Measurements from ENCODE around the gene PARN. TPM values are rescaled to one million over a fixed set of nuclear protein-coding genes. Genes with fewer than 3 reads are reported as not detected.

Gene PARN
- total RNA-seq, 4 donors from 2014 or later, result 69.8 to 214 (median 120) TPM

- Histone ChIP-seq H3K9me3 (no peaks in the 10 kb centered on the region), H3K36me3 (peaks cover 17 to 21% of the 10 kb centered on the region in 2 donors), H3K27ac (peak overlapping the region in 2 of 3 donors; percentile 89 to 92), H3K27me3 (no peaks in the 10 kb centered on the region), H3K4me3 (replicated peaks in 1 of 3) (peak overlapping the region in 2 of 3 donors; percentile 73 to 82), H3K4me1 (peaks cover 18 to 30% of the 10 kb centered on the region in 2 donors)
- 49 to 55% methylated on average over 12 of the region's 12 CpGs for WGBS, 2 donors
- TF ChIP-seq, protein P1, sequence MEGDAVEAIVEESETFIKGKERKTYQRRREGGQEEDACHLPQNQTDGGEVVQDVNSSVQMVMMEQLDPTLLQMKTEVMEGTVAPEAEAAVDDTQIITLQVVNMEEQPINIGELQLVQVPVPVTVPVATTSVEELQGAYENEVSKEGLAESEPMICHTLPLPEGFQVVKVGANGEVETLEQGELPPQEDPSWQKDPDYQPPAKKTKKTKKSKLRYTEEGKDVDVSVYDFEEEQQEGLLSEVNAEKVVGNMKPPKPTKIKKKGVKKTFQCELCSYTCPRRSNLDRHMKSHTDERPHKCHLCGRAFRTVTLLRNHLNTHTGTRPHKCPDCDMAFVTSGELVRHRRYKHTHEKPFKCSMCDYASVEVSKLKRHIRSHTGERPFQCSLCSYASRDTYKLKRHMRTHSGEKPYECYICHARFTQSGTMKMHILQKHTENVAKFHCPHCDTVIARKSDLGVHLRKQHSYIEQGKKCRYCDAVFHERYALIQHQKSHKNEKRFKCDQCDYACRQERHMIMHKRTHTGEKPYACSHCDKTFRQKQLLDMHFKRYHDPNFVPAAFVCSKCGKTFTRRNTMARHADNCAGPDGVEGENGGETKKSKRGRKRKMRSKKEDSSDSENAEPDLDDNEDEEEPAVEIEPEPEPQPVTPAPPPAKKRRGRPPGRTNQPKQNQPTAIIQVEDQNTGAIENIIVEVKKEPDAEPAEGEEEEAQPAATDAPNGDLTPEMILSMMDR (IDR thresholded peaks at IDR 0.05), result no peak
- TF ChIP-seq POLR2A (IDR thresholded peaks at IDR 0.05), result no peak
- intact Hi-C loops (cut with DNase I), result no loop called here
- DNase-seq, result peak in 1 of 2 donors; percentile 5
Measured at GRCh38 chr16:14628806-14629611, 1.1 kb downstream of the PARN start.

- H3K36me3 ChIP-seq, result peaks cover 27 to 30% of the 10 kb centered on the region in 2 donors
- no peak overlapping the region for H3K27ac ChIP-seq
- H3K9me3 ChIP-seq, result no peaks in the 10 kb centered on the region
- intact Hi-C loops (cut with DNase I), result no loop called here
- no peak for TF ChIP-seq POLR2A (IDR thresholded peaks at IDR 0.05)
- TF ChIP-seq, protein P1 (IDR thresholded peaks at IDR 0.05), result no peak
- no peak overlapping the region for H3K4me3 ChIP-seq (replicated peaks in 1 of 3)
- no peak for DNase-seq
- WGBS, 2 donors, result 93 to 96% methylated on average over 4 of the region's 4 CpGs
- peaks cover 12 to 23% of the 10 kb centered on the region in 2 donors for H3K4me1 ChIP-seq
- H3K27me3 ChIP-seq, result no peaks in the 10 kb centered on the region
Measured at GRCh38 chr16:14627078-14627477, 3.0 kb downstream of the PARN start.

- no peak for DNase-seq
- WGBS, 2 donors, result 92 to 94% methylated on average over 7 of the region's 7 CpGs
Measured at GRCh38 chr16:14618566-14618965, 11.5 kb downstream of the PARN start.

GRCh38 chr16:14616280-14616679 lies 13.8 kb downstream of the PARN start:
- Histone ChIP-seq H3K9me3 (no peaks in the 10 kb centered on the region), H3K36me3 (peaks cover 19 to 20% of the 10 kb centered on the region in 2 donors), H3K4me3 (replicated peaks in 1 of 3) (no peak overlapping the region), H3K4me1 (no peaks in the 10 kb centered on the region), H3K27me3 (no peaks in the 10 kb centered on the region), H3K27ac (no peak overlapping the region)
- 81 to 97% methylated on average over 4 of the region's 4 CpGs for WGBS, 2 donors
- intact Hi-C loops (cut with DNase I), result no loop called here
- DNase-seq, result no peak
- no peak for TF ChIP-seq POLR2A (IDR thresholded peaks at IDR 0.05)
- TF ChIP-seq, protein P1 (IDR thresholded peaks at IDR 0.05), result no peak

More at GRCh38 chr16:14618566-14618965, 11.5 kb downstream of the PARN start:
- Histone ChIP-seq H3K4me3 (replicated peaks in 1 of 3) (no peak overlapping the region), H3K9me3 (no peaks in the 10 kb centered on the region), H3K4me1 (no peaks in the 10 kb centered on the region), H3K27ac (no peak overlapping the region), H3K27me3 (no peaks in the 10 kb centered on the region), H3K36me3 (peaks cover 16 to 19% of the 10 kb centered on the region in 2 donors)
- no peak for TF ChIP-seq POLR2A (IDR thresholded peaks at IDR 0.05)
- TF ChIP-seq, protein P1 (IDR thresholded peaks at IDR 0.05), result no peak
- intact Hi-C loops (cut with DNase I), result no loop called here

GRCh38 chr16:14613991-14614390 lies 16.1 kb downstream of the PARN start:
- Histone ChIP-seq H3K4me1 (no peaks in the 10 kb centered on the region), H3K36me3 (peaks cover 34 to 35% of the 10 kb centered on the region in 2 donors), H3K9me3 (no peaks in the 10 kb centered on the region), H3K27ac (no peak overlapping the region), H3K4me3 (replicated peaks in 1 of 3) (no peak overlapping the region), H3K27me3 (no peaks in the 10 kb centered on the region)
- intact Hi-C loops (cut with DNase I), result no loop called here
- 94 to 96% methylated on average over 4 of the region's 4 CpGs for WGBS, 2 donors
- no peak for DNase-seq
- TF ChIP-seq POLR2A (IDR thresholded peaks at IDR 0.05), result no peak
- TF ChIP-seq, protein P1 (IDR thresholded peaks at IDR 0.05), result no peak

Measured in thyroid gland (tissue), 4 donors.